K562 (cell line): ENCODE results near the gene NINL. TPM values are rescaled to one million over a fixed set of nuclear protein-coding genes. Genes with fewer than 3 reads are reported as not detected.

Source experiments
- BACH1 ChIP-seq: fragments of 200-800 bp; sonication (Bioruptor generic); IDR thresholded peaks from 2 replicates; pipeline ENCODE4 v1.6.1; 2016; ENCODE audit warnings: missing genetic modification characterization, missing compliant biosample characterization
- EP300 ChIP-seq: IDR thresholded peaks from 2 replicates; pipeline ENCODE4 v1.6.1; 2012; ENCODE audit warnings: low read length, improper control_type of control experiment
- GMEB1 ChIP-seq: fragments of 250-450 bp; sonication (Bioruptor Pico); IDR thresholded peaks from 2 replicates; pipeline ENCODE4 v1.4.0; 2020; ENCODE audit warnings: mild to moderate bottlenecking
- HES1 ChIP-seq: fragments of 450-650 bp; IDR thresholded peaks from 2 replicates; pipeline ENCODE4 v1.6.1; 2016; ENCODE audit warnings: low read depth, mild to moderate bottlenecking, moderate library complexity
- NFE2L1 ChIP-seq: fragments of 450-650 bp; IDR thresholded peaks from 2 replicates; pipeline ENCODE4 v1.6.1; 2016; ENCODE audit warnings: missing genetic modification characterization, low read depth, mild to moderate bottlenecking, missing compliant biosample characterization, moderate library complexity, borderline replicate concordance
- ZKSCAN1 ChIP-seq: fragments of 150-350 bp; IDR thresholded peaks from 2 replicates; pipeline ENCODE4 v1.6.1; 2016; ENCODE audit warnings: low read depth, low read length
- ZNF354B ChIP-seq: fragments of 250-450 bp; sonication (Bioruptor Pico); IDR thresholded peaks from 2 replicates; pipeline ENCODE4 v1.4.0; 2020
- ZNF445 ChIP-seq: fragments of 250-450 bp; sonication (Bioruptor Pico); IDR thresholded peaks from 2 replicates; pipeline ENCODE4 v1.4.0; 2020; ENCODE audit warnings: low read depth, mild to moderate bottlenecking, moderate library complexity
- ZNF589 ChIP-seq: fragments of 200-800 bp; sonication (Bioruptor generic); IDR thresholded peaks from 2 replicates; pipeline ENCODE4 v1.6.1; 2016; ENCODE audit warnings: low read depth, missing genetic modification characterization, missing compliant biosample characterization
- polyA plus RNA-seq, 8 experiments: library from polyadenylated mRNA; depleted of rRNA in 4 of 8; stranded (reverse) in 5 of 8; unstranded in 3 of 8; fragments of >200 nt; fragmentation: Nextera tagmentation in 2 of 8; fragmentation: Illumina TruSeq in 1 of 8; extraction: Ambion mirVana in 2 of 8; extraction: Trizol in 1 of 8; gene quantifications; 2 replicates each; pipeline versions ENCODE4 v1.2.1 to v1.2.3, GENCODE V29; 2011 to 2014; ENCODE audit warnings: inconsistent platforms in 1 of 8, missing spikeins in 1 of 8
- total RNA-seq, 7 experiments: library from RNA; depleted of rRNA in 6 of 7; stranded (reverse); fragments of >200 nt in 6 of 7; fragmentation: Illumina TruSeq in 2 of 7; extraction: Trizol in 2 of 7; gene quantifications; 2 replicates each; pipeline versions ENCODE4 v1.2.1 to v1.2.3, GENCODE V29; 2011 to 2021; ENCODE audit warnings: low replicate concordance in 1 of 7

Gene NINL
- total and polyA plus RNA-seq, 9 of the 15 experiments (the other 6 are each of a cell fraction or from before 2014, with no cell fraction given) = 0.03 to 0.22 (median 0.05) TPM; not detected in 5

GRCh38 chr20:25533920-25534700 lies 51.2 kb downstream of the NINL start (continued):
- no peak for TF ChIP-seq EP300
- TF ChIP-seq ZNF589 (CRISPR knock-in tag) = no peak
- TF ChIP-seq ZKSCAN1 = no peak
- no peak for TF ChIP-seq ZNF354B (CRISPR knock-in tag)
- TF ChIP-seq GMEB1 (CRISPR knock-in tag) = no peak
- TF ChIP-seq HES1 = no peak
- TF ChIP-seq ZNF445 (CRISPR knock-in tag) = no peak
- no peak for TF ChIP-seq BACH1 (tag)
- TF ChIP-seq NFE2L1 (tag) = no peak
